Ascending aorta (tissue), 2 donors: ENCODE results near the gene NIPAL1. TPM values are rescaled to one million over a fixed set of nuclear protein-coding genes. Genes with fewer than 3 reads are reported as not detected.

ENCODE experiments used
- DNase-seq, 2 donors: peaks; one replicate each; pipeline ENCODE4 v3.0.0-alpha.2; 2019; ENCODE audit warnings: low spot score in 2 of 2
- H3K27ac ChIP-seq, 2 donors: fragments of 200-600 bp; sonication (generic); one replicate each; pipeline ENCODE4 v1.5.1; 2016 to 2017; ENCODE audit warnings: mild to moderate bottlenecking in 1 of 2
- H3K27me3 ChIP-seq: fragments of 200-600 bp; sonication (generic); one replicate; pipeline ENCODE4 v1.5.1; 2017
- H3K36me3 ChIP-seq, 2 donors: fragments of 200-600 bp; sonication (generic); one replicate each; pipeline ENCODE4 v1.5.1; 2016
- H3K4me1 ChIP-seq, 2 donors: fragments of 200-600 bp; sonication (generic); one replicate each; pipeline ENCODE4 v1.5.1; 2016 to 2017; ENCODE audit warnings: mild to moderate bottlenecking in 1 of 2
- H3K4me3 ChIP-seq, 2 donors: fragments of 200-600 bp; sonication (generic); one replicate each; pipeline ENCODE4 v1.5.1; 2016 to 2017; ENCODE audit warnings: mild to moderate bottlenecking in 1 of 2
- H3K9me3 ChIP-seq, 2 donors: fragments of 200-600 bp; sonication (generic); one replicate each; pipeline ENCODE4 v1.5.1; 2016
- CTCF ChIP-seq, 3 experiments: fragments of 200-600 bp in 2 of 3; fragments of 450-650 bp in 1 of 3; sonication (generic) in 2 of 3; IDR thresholded peaks; one replicate each; pipeline ENCODE4 v1.5.1; 2016 to 2019; ENCODE audit warnings: antibody characterized with exemption in 3 of 3, mild to moderate bottlenecking in 1 of 3, moderate library complexity in 1 of 3
- intact Hi-C: fragments of 100-400 bp; cut with DNase I; formaldehyde crosslinking; loops from one replicate; pipeline ENCODE4 v1.15.1; 2023
- total RNA-seq: library from RNA; depleted of rRNA; stranded (reverse); fragments of >200 nt; gene quantifications from one replicate; pipeline ENCODE4 v1.1.0, GENCODE V29; 2016

The NIPAL1 gene
- total RNA-seq, 1 donor from 2014 or later: 2.0 TPM

DNA sequence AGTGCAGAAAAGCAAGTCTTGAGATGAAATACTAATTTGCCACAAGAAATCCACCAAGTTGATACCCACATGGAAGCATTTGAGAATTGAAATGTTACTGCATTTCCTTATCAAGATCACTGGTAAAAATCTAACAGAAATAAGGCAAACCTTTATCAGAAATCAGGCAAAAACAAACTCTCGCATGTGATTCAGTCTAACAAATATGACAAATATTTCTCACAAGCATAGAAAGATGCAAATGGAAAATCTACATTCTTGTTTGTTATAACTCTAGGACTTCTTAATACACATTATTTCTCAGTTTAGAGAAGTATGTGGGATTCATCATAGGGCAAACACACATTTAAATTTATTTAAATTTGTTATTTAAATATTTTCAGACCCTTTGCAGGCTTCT is 64.6 kb downstream of the NIPAL1 start:
- intact Hi-C loops: no loop called here
- no peak for TF ChIP-seq CTCF (IDR thresholded peaks at IDR 0.05)
- no peaks in the 10 kb centered on the region for H3K36me3 ChIP-seq
- H3K27me3 ChIP-seq: no peaks in the 10 kb centered on the region
- DNase-seq: no peak
- H3K27ac ChIP-seq: no peak overlapping the region
- H3K9me3 ChIP-seq: no peaks in the 10 kb centered on the region
- H3K4me3 ChIP-seq: no peak overlapping the region
- no peaks in the 10 kb centered on the region for H3K4me1 ChIP-seq

DNA sequence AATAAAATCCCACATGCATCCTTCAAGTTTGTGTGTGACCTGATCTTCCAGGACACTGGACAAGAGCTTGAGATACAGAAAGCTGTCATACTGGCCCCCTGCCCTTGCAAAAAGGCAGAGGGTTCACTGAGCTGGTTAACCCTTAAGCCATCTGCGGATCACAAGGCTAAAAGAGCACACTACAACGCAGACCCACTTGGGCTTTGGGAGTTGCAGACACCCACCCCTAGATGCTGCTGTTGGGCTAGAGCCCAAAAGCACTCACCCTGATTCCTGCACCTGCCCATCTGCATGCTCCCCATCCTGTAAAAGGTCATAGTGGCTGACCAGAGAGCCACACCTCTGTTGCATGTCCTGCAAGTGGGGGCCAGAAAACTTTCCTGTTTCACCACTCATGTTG is 66.4 kb downstream of the NIPAL1 start:
- no peak for TF ChIP-seq CTCF (IDR thresholded peaks at IDR 0.05)
- intact Hi-C loops: no loop called here
- no peaks in the 10 kb centered on the region for H3K27me3 ChIP-seq
- H3K36me3 ChIP-seq: no peaks in the 10 kb centered on the region
- DNase-seq: no peak
- no peak overlapping the region for H3K4me3 ChIP-seq
- no peaks in the 10 kb centered on the region for H3K4me1 ChIP-seq
- H3K9me3 ChIP-seq: no peaks in the 10 kb centered on the region
- no peak overlapping the region for H3K27ac ChIP-seq

DNA sequence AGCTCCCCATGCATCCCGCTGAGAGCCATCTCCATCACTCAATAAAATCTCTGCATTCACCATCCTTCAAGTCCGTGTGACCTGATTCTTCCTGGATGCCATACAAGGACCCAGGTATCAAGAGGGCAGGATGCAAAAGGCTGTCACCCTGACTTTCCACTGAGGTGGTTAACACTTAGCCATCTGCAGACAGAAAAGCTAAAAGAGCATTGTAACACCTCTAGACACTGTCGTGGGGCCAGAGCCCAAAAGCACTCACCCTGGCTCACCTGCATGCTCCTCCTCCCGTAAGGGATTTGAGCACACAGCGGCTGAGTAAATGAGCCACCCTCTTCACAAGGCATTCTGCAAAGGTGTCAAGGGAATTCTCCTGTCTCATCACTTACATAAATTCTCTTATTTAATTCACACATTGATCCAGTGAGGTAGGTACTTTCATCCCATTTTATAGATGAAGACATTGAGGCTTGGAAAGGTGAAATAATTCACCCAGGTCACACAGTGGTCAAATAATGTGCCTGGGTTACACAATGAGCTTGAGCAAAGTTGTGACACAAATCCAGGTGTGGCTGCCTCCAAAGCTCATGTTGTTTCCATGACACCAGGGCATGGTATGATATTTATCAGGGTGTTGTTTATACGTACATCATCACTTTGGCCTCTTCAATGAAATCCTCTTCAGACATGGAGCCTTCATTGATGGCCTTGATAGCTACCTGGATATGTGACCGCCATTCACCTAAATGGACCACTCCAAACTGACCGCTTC is 69.4 kb downstream of the NIPAL1 start:
- H3K27me3 ChIP-seq: no peaks in the 10 kb centered on the region
- intact Hi-C loops: loop anchor here (5.0 kb wide), 2 partner anchors 69 to 159 kb away; partner anchors contain the start of genes CNGA1 and NIPAL1
- no peak for DNase-seq
- H3K4me1 ChIP-seq: no peaks in the 10 kb centered on the region
- H3K27ac ChIP-seq: no peak overlapping the region
- H3K4me3 ChIP-seq: no peak overlapping the region
- H3K36me3 ChIP-seq: no peaks in the 10 kb centered on the region
- TF ChIP-seq CTCF (IDR thresholded peaks at IDR 0.05): no peak
- no peaks in the 10 kb centered on the region for H3K9me3 ChIP-seq

Other genes starting within 250 kb of the NIPAL1 start
- gene CORIN, start 178.7 kb upstream of the NIPAL1 start, total RNA-seq: not detected
- 5.2 TPM for gene NFXL1, start 102.2 kb upstream of the NIPAL1 start, total RNA-seq
- not detected for gene CNGA1, start 91 bp upstream of the NIPAL1 start, total RNA-seq
- not detected for gene TXK, start 117.5 kb downstream of the NIPAL1 start, total RNA-seq